GM18502 (cell line): ENCODE data around the gene NPAS3.

ENCODE experiments used
- ATAC-seq: cut with Tn5 transposase; IDR thresholded peaks from one replicate; pipeline ENCODE4 v1.9.1; 2021; ENCODE audit warnings: mild to moderate bottlenecking; ENCODE audit not compliant: unreplicated experiment, poor library complexity

Gene NPAS3

DNA sequence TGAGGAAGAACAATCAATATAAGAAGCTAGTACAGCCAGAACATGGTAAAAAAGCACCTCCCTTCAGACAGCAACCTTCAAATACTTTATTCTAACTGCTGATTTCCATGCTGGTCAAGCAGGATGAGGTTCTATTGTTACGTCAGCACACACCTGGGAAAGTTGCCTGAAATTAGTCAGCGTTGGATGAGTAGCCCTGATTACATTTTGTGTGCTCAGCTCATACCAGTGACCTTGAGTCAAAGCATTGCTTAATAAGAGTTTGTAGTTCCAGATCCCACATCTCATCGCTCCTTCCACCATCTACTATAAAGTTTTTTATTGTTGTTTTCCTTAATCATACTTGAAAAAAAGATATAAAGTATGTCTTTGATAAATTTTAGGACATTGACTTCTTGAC, 650.7 kb downstream of the NPAS3 start:
- no peak for ATAC-seq

- no peak for ATAC-seq
These were observed 652.4 kb downstream of the NPAS3 start for GRCh38 chr14:33590891-33591630.

DNA sequence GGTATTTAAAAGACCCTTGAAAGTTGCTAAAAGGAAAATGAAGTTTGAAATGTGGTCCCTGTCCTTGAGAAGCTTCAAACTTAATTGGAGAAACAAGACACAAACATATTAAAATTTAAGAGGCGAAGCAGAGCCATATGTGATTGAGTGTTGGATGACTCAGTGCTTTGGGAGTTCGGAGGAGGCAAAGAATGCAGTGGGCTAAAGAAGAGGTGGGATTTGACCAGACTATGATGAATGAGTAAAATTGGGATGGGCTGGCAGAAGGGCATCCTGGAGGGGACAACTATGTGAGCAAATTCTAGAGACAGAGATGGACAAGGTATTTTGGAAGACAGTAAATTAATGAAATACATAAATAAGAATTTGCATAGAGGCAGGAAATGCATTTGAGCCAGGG, 653.6 kb downstream of the NPAS3 start:
- ATAC-seq: no peak

GRCh38 chr14:33596211-33597080, 657.8 kb downstream of the NPAS3 start:
- no peak for ATAC-seq

DNA sequence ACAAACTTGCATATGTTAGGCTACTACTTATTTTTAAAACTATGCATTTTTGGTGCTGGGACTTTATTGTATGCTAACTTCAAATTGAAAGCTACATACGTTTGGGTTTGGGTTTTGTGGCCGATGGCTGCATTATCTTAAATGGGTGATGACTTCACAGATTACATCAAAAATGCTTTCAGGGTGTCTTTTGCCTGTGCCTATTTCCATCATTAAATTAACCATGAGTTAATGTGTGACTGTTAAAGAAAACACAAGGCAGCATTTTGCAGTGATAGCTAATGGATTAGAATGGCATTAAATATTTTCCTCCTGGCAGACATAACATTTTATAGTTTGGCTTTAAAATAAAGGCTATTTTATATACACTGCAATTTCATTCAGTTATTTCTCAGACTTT, 659.9 kb downstream of the NPAS3 start:
- no peak for ATAC-seq

DNA sequence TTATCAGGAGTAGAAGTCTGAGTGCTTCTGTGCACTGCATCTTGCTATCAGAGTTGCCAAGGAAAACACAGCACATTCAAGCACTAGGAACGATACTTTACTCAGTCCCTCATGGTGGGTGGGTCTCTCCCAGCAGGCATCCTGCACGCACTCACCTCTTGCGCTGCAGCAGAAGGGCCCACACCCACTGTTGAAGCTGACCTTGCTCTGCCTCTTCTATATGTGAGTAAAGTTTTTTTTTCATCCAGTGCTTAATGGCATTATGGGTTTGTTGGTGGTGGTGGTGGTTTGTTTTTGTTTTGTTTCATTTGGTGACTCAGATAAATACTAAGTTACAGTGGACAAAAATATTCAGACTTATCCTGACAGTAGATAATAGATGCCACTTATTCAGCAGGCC, 663.7 kb downstream of the NPAS3 start:
- ATAC-seq: no peak

DNA sequence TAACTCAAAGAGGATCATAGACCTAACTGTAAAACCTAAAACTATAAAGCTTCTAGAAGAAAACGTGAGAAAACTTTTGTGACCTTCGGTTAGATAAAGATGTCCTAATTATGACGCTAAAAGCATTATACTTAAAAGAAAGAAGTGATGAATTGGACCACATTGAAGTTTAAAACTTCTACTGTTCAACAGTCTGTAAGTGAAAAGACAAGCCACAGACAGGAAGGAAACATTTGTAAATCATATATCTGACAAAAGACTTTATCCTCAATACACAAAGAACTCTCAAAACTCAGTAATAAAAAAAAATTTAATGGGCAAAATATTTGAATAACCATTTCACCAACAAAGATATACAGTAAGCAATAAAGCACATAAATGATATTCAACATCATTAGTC, 667.9 kb downstream of the NPAS3 start:
- no peak for ATAC-seq

DNA sequence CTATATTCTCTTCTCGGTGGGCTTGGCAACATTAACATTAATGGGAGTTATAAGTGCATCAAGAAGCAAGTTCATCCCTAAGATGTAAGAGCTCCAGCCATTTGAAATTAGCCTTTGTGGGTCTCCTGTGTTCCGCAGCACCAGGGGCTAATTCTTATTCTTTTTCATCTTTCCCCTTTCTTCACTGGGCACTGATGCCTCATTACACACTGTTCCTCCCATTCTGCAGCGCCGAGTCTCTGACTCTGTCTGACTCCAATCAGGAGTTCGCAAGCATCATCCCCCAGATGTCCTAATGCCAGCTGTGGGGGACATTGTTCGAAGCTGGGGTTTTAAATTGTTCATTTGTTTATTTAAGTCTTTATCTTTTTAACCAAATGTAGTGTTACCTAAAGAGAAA, 670.9 kb downstream of the NPAS3 start:
- no peak for ATAC-seq

DNA sequence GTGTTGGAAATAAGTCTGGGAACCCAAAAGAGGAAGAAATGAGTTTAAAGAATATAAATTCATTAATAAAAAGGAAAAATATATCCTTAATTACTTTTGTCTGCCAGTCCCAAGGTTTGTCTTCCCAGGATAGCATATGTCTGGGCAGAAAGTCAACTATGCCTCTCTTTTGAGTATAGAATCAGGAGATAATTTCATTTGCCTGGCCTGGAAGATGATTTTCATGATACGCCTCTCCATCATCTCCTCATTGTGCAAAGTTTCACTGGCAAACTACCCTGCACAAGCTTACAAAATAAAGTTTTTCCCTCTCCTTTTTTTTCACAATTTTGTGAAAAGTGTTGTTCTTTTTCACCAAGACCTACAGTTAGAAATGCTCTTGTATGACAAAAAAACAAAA, 671.4 kb downstream of the NPAS3 start:
- no peak for ATAC-seq

- ATAC-seq: no peak
These were observed 672.9 kb downstream of the NPAS3 start for GRCh38 chr14:33611405-33612196.

- no peak for ATAC-seq
These were observed 673.5 kb downstream of the NPAS3 start for GRCh38 chr14:33612197-33612505.

GRCh38 chr14:33617154-33617553, 678.5 kb downstream of the NPAS3 start:
- no peak for ATAC-seq

- ATAC-seq: no peak
These were observed 679.9 kb downstream of the NPAS3 start for GRCh38 chr14:33618361-33619105.

DNA sequence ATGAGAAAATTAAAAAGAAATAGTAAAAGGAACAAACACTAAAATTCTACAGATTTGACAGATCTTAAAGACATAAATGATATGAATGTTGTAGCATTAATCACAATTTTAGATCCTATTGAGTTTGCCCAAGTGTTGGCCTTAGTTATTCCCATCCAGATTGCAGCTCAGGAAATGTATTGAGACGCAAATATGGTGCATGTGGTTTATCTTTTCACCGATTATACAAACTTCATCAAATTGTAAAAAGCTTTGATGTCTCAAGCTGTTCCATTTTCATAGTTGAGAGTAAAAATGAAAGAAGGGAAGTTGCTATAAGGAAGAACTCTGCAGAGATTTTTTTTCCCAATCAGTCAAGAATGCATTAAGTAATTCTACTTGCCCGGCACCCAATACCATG, 683.8 kb downstream of the NPAS3 start:
- ATAC-seq: no peak

GRCh38 chr14:33629792-33630191, 691.1 kb downstream of the NPAS3 start:
- no peak for ATAC-seq

DNA sequence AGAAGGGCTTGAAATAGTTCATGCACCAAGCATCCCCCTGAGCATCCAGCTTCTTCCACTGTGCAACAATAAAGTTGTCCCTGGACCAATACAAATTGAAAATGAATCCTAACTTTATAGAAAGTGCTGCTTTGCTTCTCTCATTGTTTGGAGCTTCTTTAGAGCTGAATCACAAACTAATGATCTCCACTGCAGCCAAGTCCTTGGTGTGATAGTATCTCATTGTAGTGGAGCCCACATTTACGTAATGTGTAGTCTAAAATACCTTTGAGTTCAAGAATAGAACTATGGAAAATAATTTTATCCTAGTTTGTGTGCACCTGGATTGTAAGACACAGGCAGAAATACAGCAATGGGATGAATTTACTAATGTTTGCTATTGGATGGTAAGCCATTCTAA, 692.3 kb downstream of the NPAS3 start:
- ATAC-seq: no peak

DNA sequence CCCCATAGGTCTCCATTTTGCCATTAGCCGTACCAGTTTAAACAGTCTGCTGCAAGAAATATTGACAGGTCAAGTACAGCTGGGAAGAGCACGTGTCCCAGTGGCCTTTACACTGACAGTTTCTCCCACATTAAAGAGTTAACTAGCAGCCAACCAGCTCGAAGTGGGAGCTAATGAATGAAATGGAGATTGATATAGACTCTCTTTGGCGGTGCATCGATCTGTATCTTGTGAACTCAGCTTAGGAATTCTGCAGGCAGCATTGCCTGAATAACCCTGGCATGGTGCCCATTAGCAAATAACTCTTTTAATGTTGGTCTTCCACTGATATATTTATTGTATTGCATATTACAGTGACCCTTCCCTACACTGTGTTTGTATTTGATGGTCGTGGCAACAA, 692.8 kb downstream of the NPAS3 start:
- ATAC-seq: no peak

GRCh38 chr14:33634631-33635030, 696.0 kb downstream of the NPAS3 start:
- ATAC-seq: no peak

DNA sequence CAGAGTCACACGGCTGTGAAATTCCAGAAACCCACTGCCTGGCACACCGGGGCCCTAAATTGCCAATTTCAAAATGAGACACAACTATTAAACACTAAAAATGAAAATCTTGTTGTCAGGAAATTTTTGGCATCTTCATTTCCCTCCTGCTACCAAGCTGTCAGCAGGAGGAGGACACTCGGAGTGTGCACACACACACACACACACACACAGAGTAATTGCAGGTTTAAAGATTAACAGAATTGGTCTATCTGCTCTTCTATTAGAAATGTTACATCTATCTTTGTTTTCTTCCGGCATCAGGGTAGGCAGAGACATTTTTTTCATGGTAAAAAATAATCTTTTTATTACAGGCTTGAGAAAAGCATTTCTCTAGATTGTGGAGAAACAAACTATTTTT, 698.0 kb downstream of the NPAS3 start:
- no peak for ATAC-seq

DNA sequence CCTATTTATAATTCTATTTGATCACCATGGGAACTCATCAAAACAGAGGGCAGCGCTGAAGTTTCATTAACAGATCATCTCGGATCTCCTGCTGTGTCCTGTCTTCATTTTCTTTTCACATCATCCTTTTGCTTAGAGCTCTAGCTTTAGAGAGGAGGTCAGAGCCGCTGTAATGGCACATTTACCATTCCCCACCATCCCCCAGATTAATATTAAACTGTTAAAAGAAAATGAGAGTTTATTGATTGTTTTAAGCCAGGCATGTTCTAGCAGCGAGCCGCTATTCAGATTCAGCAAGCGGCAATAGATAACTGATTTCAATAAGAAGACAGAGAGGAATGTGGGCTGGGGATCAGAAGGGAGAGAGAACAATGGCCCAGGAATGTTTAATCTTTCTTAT, 703.4 kb downstream of the NPAS3 start:
- ATAC-seq: no peak
